Skeletal muscle satellite cell (primary cell): ENCODE results near the gene ZDHHC8.

ENCODE experiments used
- H3K27me3 ChIP-seq: 2 replicates; pipeline ENCODE4 v1.7.0; 2013; ENCODE audit warnings: low read length; ENCODE audit not compliant: control insufficient read depth, insufficient read depth
- H3K36me3 ChIP-seq: 2 replicates; pipeline ENCODE4 v1.7.0; 2013; ENCODE audit warnings: mild to moderate bottlenecking, control low read depth, low read length; ENCODE audit not compliant: insufficient read depth
- H3K4me1 ChIP-seq: 2 replicates; pipeline ENCODE4 v1.7.0; 2013; ENCODE audit warnings: low read length; ENCODE audit not compliant: control insufficient read depth, insufficient read depth
- H3K4me2 ChIP-seq: 2 replicates; pipeline ENCODE4 v1.7.0; 2013; ENCODE audit warnings: mild to moderate bottlenecking, low read length
- H3K4me3 ChIP-seq: 2 replicates; pipeline ENCODE4 v1.7.0; 2013; ENCODE audit warnings: low read length
- H3K9ac ChIP-seq: 2 replicates; pipeline ENCODE4 v1.7.0; 2013; ENCODE audit warnings: mild to moderate bottlenecking, low read depth, low read length, moderate library complexity
- H3K9me3 ChIP-seq: replicated peaks from 2 replicates; pipeline ENCODE4 v1.7.0; 2013; ENCODE audit warnings: mild to moderate bottlenecking, control low read depth, low read length

Gene ZDHHC8

GRCh38 chr22:20128902-20129746, 2.5 kb upstream of the ZDHHC8 start:
- peaks cover 36% of the 10 kb centered on the region for H3K36me3 ChIP-seq
- H3K4me3 ChIP-seq = no peak overlapping the region
- H3K9ac ChIP-seq = no peak overlapping the region
- no peak overlapping the region for H3K4me2 ChIP-seq
- no peaks in the 10 kb centered on the region for H3K27me3 ChIP-seq
- H3K9me3 ChIP-seq = no peaks in the 10 kb centered on the region
- peaks cover 16% of the 10 kb centered on the region for H3K4me1 ChIP-seq

GRCh38 chr22:20129747-20130014, 1.9 kb upstream of the ZDHHC8 start:
- Histone ChIP-seq H3K36me3 (peaks cover 32% of the 10 kb centered on the region), H3K9ac (no peak overlapping the region), H3K27me3 (no peaks in the 10 kb centered on the region), H3K4me3 (no peak overlapping the region), H3K4me1 (peaks cover 16% of the 10 kb centered on the region), H3K9me3 (no peaks in the 10 kb centered on the region), H3K4me2 (no peak overlapping the region)

GRCh38 chr22:20130319-20130718, 1.3 kb upstream of the ZDHHC8 start:
- Histone ChIP-seq H3K27me3 (no peaks in the 10 kb centered on the region), H3K4me2 (no peak overlapping the region), H3K4me1 (peaks cover 16% of the 10 kb centered on the region), H3K36me3 (peaks cover 26% of the 10 kb centered on the region), H3K9me3 (no peaks in the 10 kb centered on the region), H3K9ac (no peak overlapping the region), H3K4me3 (no peak overlapping the region)

GRCh38 chr22:20130731-20131596, 640 bp upstream of the ZDHHC8 start:
- Histone ChIP-seq H3K4me2 (peak overlapping the region; percentile 99), H3K9me3 (no peaks in the 10 kb centered on the region), H3K4me3 (peak overlapping the region; percentile 95), H3K27me3 (no peaks in the 10 kb centered on the region), H3K9ac (peak overlapping the region; percentile 90), H3K36me3 (peaks cover 19% of the 10 kb centered on the region), H3K4me1 (peaks cover 16% of the 10 kb centered on the region)

- peak overlapping the region; percentile 88 for H3K4me2 ChIP-seq
- peaks cover 11% of the 10 kb centered on the region for H3K36me3 ChIP-seq
- H3K4me3 ChIP-seq = peak overlapping the region; percentile 78
- peak overlapping the region; percentile 82 for H3K9ac ChIP-seq
- H3K9me3 ChIP-seq = no peaks in the 10 kb centered on the region
- peaks cover 19% of the 10 kb centered on the region for H3K4me1 ChIP-seq
- H3K27me3 ChIP-seq = no peaks in the 10 kb centered on the region
Measured at GRCh38 chr22:20131859-20132685, 468 bp downstream of the ZDHHC8 start.

GRCh38 chr22:20132686-20133246, 1.2 kb downstream of the ZDHHC8 start:
- Histone ChIP-seq H3K4me2 (peak overlapping the region; percentile 88), H3K4me1 (peaks cover 26% of the 10 kb centered on the region), H3K36me3 (peaks cover 6% of the 10 kb centered on the region), H3K9ac (peak overlapping the region; percentile 82), H3K9me3 (no peaks in the 10 kb centered on the region), H3K27me3 (no peaks in the 10 kb centered on the region), H3K4me3 (peak overlapping the region; percentile 78)

- Histone ChIP-seq H3K4me3 (no peak overlapping the region), H3K9me3 (no peaks in the 10 kb centered on the region), H3K9ac (no peak overlapping the region), H3K4me2 (peak overlapping the region; percentile 13), H3K36me3 (no peaks in the 10 kb centered on the region), H3K27me3 (no peaks in the 10 kb centered on the region), H3K4me1 (peaks cover 35% of the 10 kb centered on the region)
Measured at GRCh38 chr22:20133930-20134549, 2.4 kb downstream of the ZDHHC8 start.

- H3K9me3 ChIP-seq = no peaks in the 10 kb centered on the region
- no peak overlapping the region for H3K4me3 ChIP-seq
- peaks cover 5% of the 10 kb centered on the region for H3K36me3 ChIP-seq
- no peak overlapping the region for H3K9ac ChIP-seq
- H3K4me2 ChIP-seq = no peak overlapping the region
- no peaks in the 10 kb centered on the region for H3K27me3 ChIP-seq
- peaks cover 35% of the 10 kb centered on the region for H3K4me1 ChIP-seq
Measured at GRCh38 chr22:20135265-20135664, 3.7 kb downstream of the ZDHHC8 start.

GRCh38 chr22:20135806-20136602, 4.4 kb downstream of the ZDHHC8 start:
- Histone ChIP-seq H3K4me3 (no peak overlapping the region), H3K9ac (no peak overlapping the region), H3K4me1 (peaks cover 36% of the 10 kb centered on the region), H3K4me2 (no peak overlapping the region), H3K27me3 (no peaks in the 10 kb centered on the region), H3K36me3 (peaks cover 9% of the 10 kb centered on the region), H3K9me3 (no peaks in the 10 kb centered on the region)

- no peak overlapping the region for H3K9ac ChIP-seq
- no peak overlapping the region for H3K4me3 ChIP-seq
- H3K4me1 ChIP-seq = peaks cover 41% of the 10 kb centered on the region
- H3K36me3 ChIP-seq = peaks cover 12% of the 10 kb centered on the region
- no peak overlapping the region for H3K4me2 ChIP-seq
- H3K27me3 ChIP-seq = no peaks in the 10 kb centered on the region
- H3K9me3 ChIP-seq = no peaks in the 10 kb centered on the region
Measured at GRCh38 chr22:20136603-20136873, 4.9 kb downstream of the ZDHHC8 start.
